Vagina (tissue), 2 donors: ENCODE measurements around the gene TRMT112.

Source experiments
- CTCF ChIP-seq, 3 experiments: fragments of 450-650 bp in 2 of 3; fragments of 200-600 bp in 1 of 3; sonication (generic) in 1 of 3; IDR thresholded peaks; one replicate each; pipeline ENCODE4 v1.5.1; 2017 to 2019; ENCODE audit warnings: antibody characterized with exemption in 3 of 3, mild to moderate bottlenecking in 2 of 3, moderate library complexity in 2 of 3
- POLR2A ChIP-seq, 2 donors: fragments of 450-650 bp; IDR thresholded peaks; one replicate each; pipeline ENCODE4 v1.6.1; 2017; ENCODE audit warnings: antibody characterized with exemption in 2 of 2, mild to moderate bottlenecking in 2 of 2, moderate library complexity in 2 of 2
- POLR2AphosphoS5 ChIP-seq, 2 donors: sonication (generic); formaldehyde crosslinking; IDR thresholded peaks; one replicate each; pipeline ENCODE4 v1.9.0; 2017; ENCODE audit warnings: antibody characterized with exemption in 2 of 2, mild to moderate bottlenecking in 2 of 2, low read depth in 1 of 2; ENCODE audit not compliant: insufficient read depth in 1 of 2

DNA sequence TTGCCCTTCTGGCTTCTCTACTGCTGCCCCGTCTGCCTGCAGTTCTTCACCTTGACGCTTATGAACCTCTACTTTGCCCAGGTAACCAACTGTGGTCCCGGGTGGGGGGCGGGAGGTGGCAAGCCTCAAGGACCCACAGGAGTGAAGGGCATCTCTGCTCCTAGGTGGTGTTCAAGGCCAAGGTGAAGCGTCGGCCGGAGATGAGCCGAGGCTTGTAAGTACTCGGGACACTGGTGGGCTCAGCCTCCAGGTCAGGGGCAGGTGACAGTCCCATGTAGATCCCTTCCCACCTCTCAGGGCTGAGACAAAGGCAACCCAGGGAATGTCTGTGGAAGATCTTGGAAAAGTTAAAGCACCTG lies 30.6 kb downstream of the TRMT112 start:
- TF ChIP-seq CTCF (IDR thresholded peaks at IDR 0.05) (no peak), POLR2A (IDR thresholded peaks at IDR 0.05) (no peak), POLR2AphosphoS5 (IDR thresholded peaks at IDR 0.05; ENCODE audit: insufficient read depth in 1 of 2, low read depth in 1 of 2) (no peak)
